ENCODE measurements around the gene SPATA25.

- TF ChIP-seq CTCF (IDR thresholded peaks at IDR 0.05; ENCODE audit: poor library complexity) (no peak), EZH2phosphoT487 (IDR thresholded peaks at IDR 0.05; ENCODE audit: low read depth, severe bottlenecking, unreplicated experiment) (no peak)
Observed at GRCh38 chr20:45920462-45921336, 33.3 kb upstream of the SPATA25 start.
